HEK293 (cell line): Measurements from ENCODE around the gene NUP210.

ENCODE experiments used
- CTCF ChIP-seq: fragments of 450-650 bp; formaldehyde crosslinking; IDR thresholded peaks from 2 replicates; pipeline ENCODE4 v1.5.1; 2016; ENCODE audit warnings: missing biosample characterization, missing genetic modification characterization
- KLF9 ChIP-seq: fragments of 450-650 bp; formaldehyde crosslinking; IDR thresholded peaks from 2 replicates; pipeline ENCODE4 v1.5.1; 2016; ENCODE audit warnings: missing biosample characterization, missing genetic modification characterization, low read depth
- REST ChIP-seq: fragments of 450-650 bp; formaldehyde crosslinking; IDR thresholded peaks from 2 replicates; pipeline ENCODE4 v1.5.1; 2016; ENCODE audit warnings: missing biosample characterization, missing genetic modification characterization
- ZBTB11 ChIP-seq: fragments of 450-650 bp; formaldehyde crosslinking; conservative IDR thresholded peaks from 2 replicates; pipeline ENCODE4 v1.5.1; 2016; ENCODE audit warnings: low read depth, missing biosample characterization, missing genetic modification characterization
- ZBTB7A ChIP-seq: fragments of 450-650 bp; formaldehyde crosslinking; IDR thresholded peaks from 2 replicates; pipeline ENCODE4 v1.5.1; 2016; ENCODE audit warnings: low read depth, missing biosample characterization, missing genetic modification characterization
- ZBTB8A ChIP-seq: fragments of 450-650 bp; formaldehyde crosslinking; IDR thresholded peaks from 2 replicates; pipeline ENCODE4 v1.5.1; 2016; ENCODE audit warnings: missing biosample characterization, missing genetic modification characterization
- ZFP37 ChIP-seq: fragments of 450-650 bp; formaldehyde crosslinking; IDR thresholded peaks from 2 replicates; pipeline ENCODE4 v1.5.1; 2016; ENCODE audit warnings: missing biosample characterization, missing genetic modification characterization
- ZFP41 ChIP-seq: fragments of 450-650 bp; formaldehyde crosslinking; IDR thresholded peaks from 2 replicates; pipeline ENCODE4 v1.5.1; 2016; ENCODE audit warnings: missing biosample characterization, missing genetic modification characterization, borderline replicate concordance
- ZNF280D ChIP-seq: fragments of 450-650 bp; formaldehyde crosslinking; IDR thresholded peaks from 2 replicates; pipeline ENCODE4 v1.5.1; 2016; ENCODE audit warnings: missing biosample characterization, missing genetic modification characterization
- ZNF292 ChIP-seq: fragments of 450-650 bp; formaldehyde crosslinking; IDR thresholded peaks from 2 replicates; pipeline ENCODE4 v1.5.1; 2016; ENCODE audit warnings: low read depth, missing biosample characterization, missing genetic modification characterization, borderline replicate concordance
- ZNF311 ChIP-seq: fragments of 450-650 bp; formaldehyde crosslinking; IDR thresholded peaks from 2 replicates; pipeline ENCODE4 v1.5.1; 2017; ENCODE audit warnings: missing biosample characterization, missing genetic modification characterization, borderline replicate concordance

GRCh38 chr3:13280811-13281506, 139.2 kb downstream of the NUP210 start:
- TF ChIP-seq ZNF311 (tag by site-specific recombination): no peak
- TF ChIP-seq REST (tag by site-specific recombination): no peak
- no peak for TF ChIP-seq ZNF280D (tag by site-specific recombination)
- no peak for TF ChIP-seq ZBTB11 (tag by site-specific recombination)
- no peak for TF ChIP-seq ZFP37
- TF ChIP-seq CTCF (tag by site-specific recombination): no peak
- no peak for TF ChIP-seq KLF9
- no peak for TF ChIP-seq ZBTB8A (tag by site-specific recombination)
- TF ChIP-seq ZNF292: no peak
- TF ChIP-seq ZFP41: no peak
- TF ChIP-seq ZBTB7A: no peak
